Measurements from ENCODE around the gene LRP11. TPM values are rescaled to one million over a fixed set of nuclear protein-coding genes. Genes with fewer than 3 reads are reported as not detected.
A peak's percentile ranks its signal among the peaks of the same experiment; 100 is the strongest.

LRP11 gene
- total RNA-seq, 1 donor from 2014 or later = 51.1 TPM

DNA sequence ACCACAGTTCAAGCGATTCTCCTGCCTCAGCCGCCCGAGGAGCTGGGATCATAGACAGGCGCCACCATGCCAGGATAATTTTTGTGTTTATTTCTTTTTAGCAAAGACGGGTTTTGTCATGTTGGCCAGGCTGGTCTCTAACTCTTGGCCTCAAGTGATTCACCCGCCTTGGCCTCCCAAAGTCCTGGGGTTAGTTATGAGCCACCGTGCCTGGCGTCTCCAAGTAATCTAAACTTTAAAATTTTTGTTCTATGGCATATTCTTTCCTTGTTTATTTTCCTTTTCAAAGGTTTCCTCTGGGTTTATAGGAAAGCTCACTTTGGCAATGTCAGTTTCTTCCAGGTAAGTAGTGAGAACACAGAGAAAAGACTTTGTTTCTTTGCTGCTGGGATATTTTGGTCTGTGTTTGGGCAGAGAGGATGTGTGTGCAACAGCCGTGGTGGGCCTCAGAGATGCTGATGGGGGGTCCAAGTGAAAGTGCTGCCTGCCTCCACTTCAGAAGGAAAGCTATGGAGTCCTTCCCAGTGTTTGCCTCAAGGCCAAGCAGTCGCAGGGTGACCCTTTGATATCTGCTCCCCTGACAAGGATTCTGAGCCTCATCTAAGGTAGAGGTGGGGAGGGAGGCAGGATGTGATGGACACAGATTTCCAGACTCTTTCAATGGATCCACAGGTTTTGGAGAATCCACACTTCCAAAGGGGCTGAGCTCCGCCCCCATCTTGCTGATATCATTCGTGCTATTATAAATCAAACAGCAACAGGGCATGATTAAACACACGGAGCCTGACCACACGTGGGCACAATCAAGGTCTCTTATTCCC lies 2.3 kb downstream of the LRP11 start:
- H3K36me3 ChIP-seq = no peaks in the 10 kb centered on the region
- peaks cover 23% of the 10 kb centered on the region for H3K4me1 ChIP-seq
- DNase-seq = peak; percentile 16
- TF ChIP-seq, protein P1, sequence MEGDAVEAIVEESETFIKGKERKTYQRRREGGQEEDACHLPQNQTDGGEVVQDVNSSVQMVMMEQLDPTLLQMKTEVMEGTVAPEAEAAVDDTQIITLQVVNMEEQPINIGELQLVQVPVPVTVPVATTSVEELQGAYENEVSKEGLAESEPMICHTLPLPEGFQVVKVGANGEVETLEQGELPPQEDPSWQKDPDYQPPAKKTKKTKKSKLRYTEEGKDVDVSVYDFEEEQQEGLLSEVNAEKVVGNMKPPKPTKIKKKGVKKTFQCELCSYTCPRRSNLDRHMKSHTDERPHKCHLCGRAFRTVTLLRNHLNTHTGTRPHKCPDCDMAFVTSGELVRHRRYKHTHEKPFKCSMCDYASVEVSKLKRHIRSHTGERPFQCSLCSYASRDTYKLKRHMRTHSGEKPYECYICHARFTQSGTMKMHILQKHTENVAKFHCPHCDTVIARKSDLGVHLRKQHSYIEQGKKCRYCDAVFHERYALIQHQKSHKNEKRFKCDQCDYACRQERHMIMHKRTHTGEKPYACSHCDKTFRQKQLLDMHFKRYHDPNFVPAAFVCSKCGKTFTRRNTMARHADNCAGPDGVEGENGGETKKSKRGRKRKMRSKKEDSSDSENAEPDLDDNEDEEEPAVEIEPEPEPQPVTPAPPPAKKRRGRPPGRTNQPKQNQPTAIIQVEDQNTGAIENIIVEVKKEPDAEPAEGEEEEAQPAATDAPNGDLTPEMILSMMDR (IDR thresholded peaks at IDR 0.05) = no peak
- no peaks in the 10 kb centered on the region for H3K9me3 ChIP-seq
- ATAC-seq = no peak
- no peak overlapping the region for H3K27ac ChIP-seq
- H3K4me3 ChIP-seq = peak overlapping the region; percentile 71
- intact Hi-C loops (cut with DNase I) = no loop called here
- H3K27me3 ChIP-seq = no peaks in the 10 kb centered on the region

DNA sequence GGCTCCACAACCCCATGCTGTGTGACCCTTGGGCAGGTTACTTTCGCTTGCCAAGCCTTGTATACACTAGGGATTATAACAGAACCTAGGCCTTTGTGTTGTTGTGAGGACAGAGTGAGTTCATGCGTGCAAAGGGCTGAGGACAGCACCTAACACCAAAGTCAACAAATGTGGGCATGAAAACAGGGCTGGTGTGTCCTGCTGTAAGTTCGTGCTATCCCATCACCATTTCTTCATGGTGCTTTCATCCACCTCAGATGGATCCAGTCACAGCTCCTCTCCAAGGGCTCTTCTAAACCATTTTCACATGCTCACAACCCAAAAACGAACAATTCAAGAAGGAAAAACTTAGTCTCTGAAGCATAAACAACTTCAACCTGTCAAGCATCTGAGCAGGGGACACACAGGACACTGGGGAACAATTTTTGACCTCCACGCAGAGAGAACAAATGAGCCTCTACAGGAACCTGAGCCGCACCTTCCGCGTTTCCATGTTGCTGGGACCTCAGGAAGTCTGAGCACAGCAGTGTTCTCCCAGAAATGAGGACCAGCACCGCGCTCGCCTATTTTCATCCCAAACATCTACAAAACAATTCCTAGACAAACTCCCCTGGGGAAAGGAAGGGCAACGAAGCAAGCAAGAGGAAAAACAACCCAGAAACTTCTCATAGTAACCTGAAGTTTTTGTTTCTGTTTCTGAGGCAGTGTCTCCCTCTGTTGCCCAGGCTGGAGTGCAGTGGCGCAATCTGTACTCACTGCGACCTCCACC lies 3.1 kb downstream of the LRP11 start:
- Histone ChIP-seq H3K4me1 (peaks cover 24% of the 10 kb centered on the region), H3K4me3 (no peak overlapping the region), H3K27me3 (no peaks in the 10 kb centered on the region), H3K9me3 (no peaks in the 10 kb centered on the region), H3K27ac (no peak overlapping the region), H3K36me3 (no peaks in the 10 kb centered on the region)
- DNase-seq = peak; percentile 68
- intact Hi-C loops (cut with DNase I) = no loop called here
- ATAC-seq = no peak
- TF ChIP-seq, protein P1 (IDR thresholded peaks at IDR 0.05) = peak; percentile 6

DNA sequence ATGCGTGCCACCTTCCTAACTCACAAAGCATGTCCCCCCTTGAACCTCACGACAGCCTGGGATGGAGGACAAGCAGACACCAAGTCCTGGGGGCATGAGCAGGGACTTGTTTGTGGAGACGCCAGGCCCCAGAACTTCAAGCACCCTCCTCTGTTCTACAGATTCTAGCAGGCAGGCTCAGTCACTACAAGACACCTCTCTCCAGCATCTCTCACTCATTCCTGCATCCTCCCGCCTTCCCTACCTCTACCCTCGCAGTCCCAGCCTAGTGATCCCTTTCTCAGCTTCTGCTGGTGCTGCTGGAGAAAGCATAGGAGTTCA lies 3.7 kb downstream of the LRP11 start:
- Histone ChIP-seq H3K4me1 (peaks cover 29% of the 10 kb centered on the region), H3K4me3 (no peak overlapping the region), H3K36me3 (no peaks in the 10 kb centered on the region), H3K27me3 (no peaks in the 10 kb centered on the region), H3K9me3 (no peaks in the 10 kb centered on the region), H3K27ac (no peak overlapping the region)
- intact Hi-C loops (cut with DNase I) = no loop called here
- DNase-seq = peak; percentile 22
- ATAC-seq = no peak
- TF ChIP-seq, protein P1 (IDR thresholded peaks at IDR 0.05) = no peak

DNA sequence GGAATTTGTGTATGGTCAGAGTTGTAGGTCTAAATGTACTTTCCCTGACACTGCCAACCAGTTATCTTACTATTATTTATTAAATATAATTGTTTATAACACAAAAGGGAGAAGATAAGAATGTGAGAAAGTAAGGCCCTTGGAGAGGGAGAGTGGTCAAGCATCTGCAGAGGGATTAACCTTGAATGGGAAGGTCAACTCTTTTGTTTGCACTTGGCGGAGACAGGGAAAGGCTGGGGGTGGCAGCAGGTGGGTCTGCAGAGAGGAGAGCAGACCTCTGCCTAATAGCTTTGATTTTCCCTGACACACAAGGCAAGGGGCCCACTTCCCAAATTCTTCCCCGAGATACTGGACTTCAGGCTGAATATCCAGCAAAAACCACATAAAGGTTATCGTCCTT lies 4.2 kb downstream of the LRP11 start:
- Histone ChIP-seq H3K27me3 (no peaks in the 10 kb centered on the region), H3K4me3 (no peak overlapping the region), H3K9me3 (no peaks in the 10 kb centered on the region), H3K36me3 (no peaks in the 10 kb centered on the region), H3K4me1 (peaks cover 32% of the 10 kb centered on the region), H3K27ac (no peak overlapping the region)
- no peak for ATAC-seq
- DNase-seq = peak; percentile 13
- intact Hi-C loops (cut with DNase I) = no loop called here
- TF ChIP-seq, protein P1 (IDR thresholded peaks at IDR 0.05) = no peak

DNA sequence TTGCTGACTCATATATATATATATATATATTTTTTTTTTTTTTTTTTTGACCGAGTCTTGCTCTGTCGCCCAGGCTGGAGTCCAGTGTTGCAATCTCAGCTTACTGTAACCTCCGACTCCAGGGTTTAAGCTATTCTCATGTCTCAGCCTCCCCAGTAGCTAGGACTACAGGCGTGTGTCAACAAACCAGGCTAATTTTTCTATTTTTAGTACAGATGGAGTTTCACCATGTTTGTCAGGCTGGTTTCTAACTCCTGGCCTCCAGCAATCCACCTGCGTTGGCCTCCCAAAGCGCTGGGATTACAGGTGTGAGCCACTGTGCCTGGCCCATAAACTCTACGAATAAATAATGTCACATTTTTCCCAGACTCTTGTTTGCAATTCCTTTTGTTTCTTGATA lies 4.8 kb downstream of the LRP11 start:
- H3K4me1 ChIP-seq = peaks cover 27% of the 10 kb centered on the region
- TF ChIP-seq, protein P1 (IDR thresholded peaks at IDR 0.05) = no peak
- H3K9me3 ChIP-seq = no peaks in the 10 kb centered on the region
- intact Hi-C loops (cut with DNase I) = no loop called here
- ATAC-seq (no peak), DNase-seq (peak; percentile 25)
- no peaks in the 10 kb centered on the region for H3K36me3 ChIP-seq
- no peak overlapping the region for H3K27ac ChIP-seq
- no peak overlapping the region for H3K4me3 ChIP-seq
- H3K27me3 ChIP-seq = no peaks in the 10 kb centered on the region
